Inflammatory macrophage treated with lipopolysaccharide for 4 hours (primary cell): ENCODE measurements around the gene RHNO1.
"Not testable (repeated sequence)": the region's sequence is repeated elsewhere in the genome, so short reads cannot be mapped to it uniquely, and the experiment has no call there.

Experiments used
- DNase-seq: peaks from one replicate; pipeline ENCODE4 v3.0.0-alpha.2; 2020

The RHNO1 gene

GRCh38 chr12:2860170-2860569 lies 16.9 kb upstream of the RHNO1 start:
- DNase-seq = no peak

- no peak for DNase-seq
Measured at GRCh38 chr12:2862876-2863275, 14.1 kb upstream of the RHNO1 start.

- DNase-seq = not testable (repeated sequence)
Measured at GRCh38 chr12:2863402-2863801, 13.6 kb upstream of the RHNO1 start.

GRCh38 chr12:2864198-2864597 lies 12.8 kb upstream of the RHNO1 start:
- no peak for DNase-seq

- DNase-seq = not testable (repeated sequence)
Measured at GRCh38 chr12:2868986-2869632, 7.9 kb upstream of the RHNO1 start.

- no peak for DNase-seq
Measured at GRCh38 chr12:2876431-2877046, 484 bp upstream of the RHNO1 start.

GRCh38 chr12:2877953-2878732 lies 1.1 kb downstream of the RHNO1 start:
- DNase-seq = peak; percentile 97

GRCh38 chr12:2879853-2880252 lies 2.8 kb downstream of the RHNO1 start:
- peak; percentile 8 for DNase-seq

- DNase-seq = no peak
Measured at GRCh38 chr12:2884810-2885209, 7.8 kb downstream of the RHNO1 start.

- DNase-seq = no peak
Measured at GRCh38 chr12:2886768-2887450, 9.9 kb downstream of the RHNO1 start.

- DNase-seq = no peak
Measured at GRCh38 chr12:2890001-2890387, 13.0 kb downstream of the RHNO1 start.

- DNase-seq = peak; percentile 98
Measured at GRCh38 chr12:2890388-2891239, 13.6 kb downstream of the RHNO1 start, which contains the start of gene TULP3. TSS of gene TULP3 (plus strand) at chr12:2890891. CDS start at chr12:2890948, 57 bp downstream.

- peak; percentile 24 for DNase-seq
Measured at GRCh38 chr12:2891240-2892053, 14.4 kb downstream of the RHNO1 start.

GRCh38 chr12:2892246-2892645 lies 15.2 kb downstream of the RHNO1 start:
- no peak for DNase-seq

GRCh38 chr12:2893007-2893406 lies 16.0 kb downstream of the RHNO1 start:
- no peak for DNase-seq

GRCh38 chr12:2895051-2895451 lies 18.0 kb downstream of the RHNO1 start:
- no peak for DNase-seq

GRCh38 chr12:2895511-2895910 lies 18.5 kb downstream of the RHNO1 start:
- DNase-seq = no peak

GRCh38 chr12:2897418-2897817 lies 20.4 kb downstream of the RHNO1 start:
- no peak for DNase-seq

- DNase-seq = no peak
Measured at GRCh38 chr12:2900642-2901041, 23.6 kb downstream of the RHNO1 start.

GRCh38 chr12:2902272-2902880 lies 25.4 kb downstream of the RHNO1 start:
- DNase-seq = no peak

GRCh38 chr12:2904260-2904659 lies 27.2 kb downstream of the RHNO1 start:
- DNase-seq = no peak
